K562 (cell line): ENCODE results near the gene RBPJL. TPM values are rescaled to one million over a fixed set of nuclear protein-coding genes. Genes with fewer than 3 reads are reported as not detected.

Source experiments
- E4F1 ChIP-seq: fragments of 250-450 bp; sonication (Bioruptor Pico); IDR thresholded peaks from 2 replicates; pipeline ENCODE4 v1.5.0; 2021; ENCODE audit warnings: mild to moderate bottlenecking, borderline replicate concordance
- HLTF ChIP-seq: fragments of 450-650 bp; IDR thresholded peaks from 2 replicates; pipeline ENCODE4 v1.6.1; 2016
- NR2C2 ChIP-seq, 2 experiments: fragments of 200-800 bp in 1 of 2; sonication (Bioruptor generic) in 1 of 2; sonication (generic) in 1 of 2; formaldehyde crosslinking in 1 of 2; IDR thresholded peaks; 2 replicates each; pipeline versions ENCODE4 v1.6.1 to v1.8.0; 2016 to 2022; ENCODE audit warnings: mild to moderate bottlenecking in 1 of 2, missing compliant biosample characterization in 1 of 2, missing genetic modification characterization in 1 of 2, missing genetic modification reagents in 1 of 2
- PHB2 ChIP-seq: fragments of 450-650 bp; IDR thresholded peaks from 2 replicates; pipeline ENCODE4 v1.6.1; 2017; ENCODE audit warnings: low read depth
- RBM15 ChIP-seq: fragments of 200-400 bp; formaldehyde crosslinking; IDR thresholded peaks from 2 replicates; pipeline ENCODE4 v1.6.1; 2018; ENCODE audit warnings: mild to moderate bottlenecking, low read length, moderate library complexity; ENCODE audit not compliant: insufficient read depth
- WHSC1 ChIP-seq: IDR thresholded peaks from one replicate; pipeline ENCODE4 v1.6.1; 2012; ENCODE audit warnings: low read length, control low read depth, inconsistent platforms
- ZBTB40 ChIP-seq, 2 experiments: fragments of 450-650 bp in 1 of 2; sonication (generic) in 1 of 2; formaldehyde crosslinking in 1 of 2; IDR thresholded peaks; 2 replicates each; pipeline versions ENCODE4 v1.7.1 to v1.9.0; 2016 to 2022; ENCODE audit warnings: inconsistent platforms in 1 of 2, mild to moderate bottlenecking in 1 of 2, missing genetic modification reagents in 1 of 2
- ZNF143 ChIP-seq: sonication (generic); formaldehyde crosslinking; IDR thresholded peaks from 2 replicates; pipeline ENCODE4 v1.9.0; 2022; ENCODE audit warnings: mild to moderate bottlenecking, missing genetic modification reagents
- ZNF3 ChIP-seq: fragments of 250-450 bp; sonication (Bioruptor Pico); IDR thresholded peaks from 2 replicates; pipeline ENCODE4 v1.5.0; 2021; ENCODE audit warnings: mild to moderate bottlenecking, moderate library complexity
- ZNF551 ChIP-seq: fragments of 250-450 bp; sonication (Bioruptor Pico); IDR thresholded peaks from 2 replicates; pipeline ENCODE4 v1.5.0; 2021; ENCODE audit warnings: mild to moderate bottlenecking, moderate library complexity
- polyA plus RNA-seq, 8 experiments: library from polyadenylated mRNA; depleted of rRNA in 4 of 8; stranded (reverse) in 5 of 8; unstranded in 3 of 8; fragments of >200 nt; fragmentation: Nextera tagmentation in 2 of 8; fragmentation: Illumina TruSeq in 1 of 8; extraction: Ambion mirVana in 2 of 8; extraction: Trizol in 1 of 8; gene quantifications; 2 replicates each; pipeline versions ENCODE4 v1.2.1 to v1.2.3, GENCODE V29; 2011 to 2014; ENCODE audit warnings: inconsistent platforms in 1 of 8, missing spikeins in 1 of 8
- total RNA-seq, 7 experiments: library from RNA; depleted of rRNA in 6 of 7; stranded (reverse); fragments of >200 nt in 6 of 7; fragmentation: Illumina TruSeq in 2 of 7; extraction: Trizol in 2 of 7; gene quantifications; 2 replicates each; pipeline versions ENCODE4 v1.2.1 to v1.2.3, GENCODE V29; 2011 to 2021; ENCODE audit warnings: low replicate concordance in 1 of 7
- TF ChIP-seq, protein P1 (sequence below): fragments of 450-650 bp; IDR thresholded peaks from 2 replicates; pipeline ENCODE4 v1.6.1; 2018; ENCODE audit warnings: mild to moderate bottlenecking, low read depth; ENCODE audit not compliant: partially characterized antibody
- TF ChIP-seq, protein P2 (sequence below): sonication (generic); IDR thresholded peaks from 2 replicates; pipeline ENCODE4 v1.6.1; 2016

RBPJL gene
- total and polyA plus RNA-seq, 9 of the 15 experiments (the other 6 are each of a cell fraction or from before 2014, with no cell fraction given) = not detected

GRCh38 chr20:45308117-45308778 lies 1.6 kb downstream of the RBPJL start, which contains the start of gene MATN4 (continued):
- TF ChIP-seq E4F1 (CRISPR knock-in tag) = no peak
- TF ChIP-seq ZNF143 (CRISPR knock-in tag) = no peak
- TF ChIP-seq, protein P1, sequence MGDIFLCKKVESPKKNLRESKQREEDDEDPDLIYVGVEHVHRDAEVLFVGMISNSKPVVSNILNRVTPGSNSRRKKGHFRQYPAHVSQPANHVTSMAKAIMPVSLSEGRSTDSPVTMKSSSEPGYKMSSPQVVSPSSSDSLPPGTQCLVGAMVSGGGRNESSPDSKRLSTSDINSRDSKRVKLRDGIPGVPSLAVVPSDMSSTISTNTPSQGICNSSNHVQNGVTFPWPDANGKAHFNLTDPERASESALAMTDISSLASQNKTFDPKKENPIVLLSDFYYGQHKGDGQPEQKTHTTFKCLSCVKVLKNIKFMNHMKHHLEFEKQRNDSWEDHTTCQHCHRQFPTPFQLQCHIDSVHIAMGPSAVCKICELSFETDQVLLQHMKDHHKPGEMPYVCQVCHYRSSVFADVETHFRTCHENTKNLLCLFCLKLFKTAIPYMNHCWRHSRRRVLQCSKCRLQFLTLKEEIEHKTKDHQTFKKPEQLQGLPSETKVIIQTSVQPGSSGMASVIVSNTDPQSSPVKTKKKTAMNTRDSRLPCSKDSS = no peak
- no peak for TF ChIP-seq PHB2
- no peak for TF ChIP-seq NR2C2 (CRISPR knock-in tag; IDR thresholded peaks at IDR 0.05)
- TF ChIP-seq NR2C2 (tag; IDR thresholded peaks at IDR 0.05) = no peak
- no peak for TF ChIP-seq ZBTB40 (IDR thresholded peaks at IDR 0.05)
- TF ChIP-seq ZBTB40 (CRISPR knock-in tag; IDR thresholded peaks at IDR 0.05) = no peak
- no peak for TF ChIP-seq HLTF
- TF ChIP-seq ZNF3 (CRISPR knock-in tag) = no peak
- no peak for TF ChIP-seq WHSC1
- no peak for TF ChIP-seq ZNF551 (CRISPR knock-in tag)
- no peak for TF ChIP-seq RBM15
- TF ChIP-seq, protein P2, sequence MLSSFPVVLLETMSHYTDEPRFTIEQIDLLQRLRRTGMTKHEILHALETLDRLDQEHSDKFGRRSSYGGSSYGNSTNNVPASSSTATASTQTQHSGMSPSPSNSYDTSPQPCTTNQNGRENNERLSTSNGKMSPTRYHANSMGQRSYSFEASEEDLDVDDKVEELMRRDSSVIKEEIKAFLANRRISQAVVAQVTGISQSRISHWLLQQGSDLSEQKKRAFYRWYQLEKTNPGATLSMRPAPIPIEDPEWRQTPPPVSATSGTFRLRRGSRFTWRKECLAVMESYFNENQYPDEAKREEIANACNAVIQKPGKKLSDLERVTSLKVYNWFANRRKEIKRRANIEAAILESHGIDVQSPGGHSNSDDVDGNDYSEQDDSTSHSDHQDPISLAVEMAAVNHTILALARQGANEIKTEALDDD = no peak
